22Rv1 (cell line): ENCODE results near the gene PAPSS2.

ENCODE experiments used
- H3K27ac ChIP-seq: fragments of 450-650 bp; 2 replicates; pipeline ENCODE4 v1.5.1; 2017
- ZFX ChIP-seq: fragments of 450-650 bp; IDR thresholded peaks from 2 replicates; pipeline ENCODE4 v1.6.1; 2017; ENCODE audit warnings: antibody characterized with exemption, borderline replicate concordance
- TF ChIP-seq, protein P1 (sequence below): fragments of 450-650 bp; IDR thresholded peaks from 2 replicates; pipeline ENCODE4 v1.5.1; 2017; ENCODE audit warnings: mild to moderate bottlenecking

Gene PAPSS2

DNA sequence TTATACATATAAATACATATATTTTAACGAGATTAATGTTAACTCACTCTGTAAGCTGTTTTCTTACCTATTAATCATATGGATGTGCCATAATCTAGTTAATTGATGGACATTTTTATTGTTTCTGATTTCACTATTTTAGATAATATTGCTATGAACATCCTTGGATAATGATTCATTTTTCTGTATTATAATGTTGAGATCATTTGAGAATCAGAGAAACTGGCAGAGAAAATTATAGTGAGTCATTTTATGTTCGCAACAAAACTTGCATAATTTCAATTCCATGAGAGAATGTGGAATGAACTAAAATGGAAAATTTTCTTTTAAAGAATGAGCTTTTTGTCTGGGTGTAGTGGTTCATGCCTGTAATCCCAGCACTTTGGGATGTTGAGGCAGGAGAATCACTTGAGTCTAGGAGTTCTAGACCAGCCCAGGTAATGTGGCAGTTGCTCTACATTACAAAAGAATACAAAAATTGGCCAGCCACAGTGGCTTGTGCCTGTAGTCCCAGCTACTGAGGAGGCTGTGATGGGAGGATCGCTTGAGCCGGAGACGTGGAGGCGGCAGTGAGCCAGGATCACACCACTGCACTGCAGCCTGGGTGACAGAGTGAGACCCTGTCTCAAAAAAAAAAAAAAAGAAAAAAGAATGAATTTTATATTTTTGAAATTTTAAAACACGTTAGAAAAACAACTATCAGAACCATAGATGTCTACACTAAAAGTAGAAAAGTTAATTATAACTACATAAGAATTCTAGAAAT, 40.5 kb downstream of the PAPSS2 start:
- TF ChIP-seq, protein P1, sequence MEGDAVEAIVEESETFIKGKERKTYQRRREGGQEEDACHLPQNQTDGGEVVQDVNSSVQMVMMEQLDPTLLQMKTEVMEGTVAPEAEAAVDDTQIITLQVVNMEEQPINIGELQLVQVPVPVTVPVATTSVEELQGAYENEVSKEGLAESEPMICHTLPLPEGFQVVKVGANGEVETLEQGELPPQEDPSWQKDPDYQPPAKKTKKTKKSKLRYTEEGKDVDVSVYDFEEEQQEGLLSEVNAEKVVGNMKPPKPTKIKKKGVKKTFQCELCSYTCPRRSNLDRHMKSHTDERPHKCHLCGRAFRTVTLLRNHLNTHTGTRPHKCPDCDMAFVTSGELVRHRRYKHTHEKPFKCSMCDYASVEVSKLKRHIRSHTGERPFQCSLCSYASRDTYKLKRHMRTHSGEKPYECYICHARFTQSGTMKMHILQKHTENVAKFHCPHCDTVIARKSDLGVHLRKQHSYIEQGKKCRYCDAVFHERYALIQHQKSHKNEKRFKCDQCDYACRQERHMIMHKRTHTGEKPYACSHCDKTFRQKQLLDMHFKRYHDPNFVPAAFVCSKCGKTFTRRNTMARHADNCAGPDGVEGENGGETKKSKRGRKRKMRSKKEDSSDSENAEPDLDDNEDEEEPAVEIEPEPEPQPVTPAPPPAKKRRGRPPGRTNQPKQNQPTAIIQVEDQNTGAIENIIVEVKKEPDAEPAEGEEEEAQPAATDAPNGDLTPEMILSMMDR, result no peak
- TF ChIP-seq ZFX, result no peak
- H3K27ac ChIP-seq, result no peak overlapping the region

DNA sequence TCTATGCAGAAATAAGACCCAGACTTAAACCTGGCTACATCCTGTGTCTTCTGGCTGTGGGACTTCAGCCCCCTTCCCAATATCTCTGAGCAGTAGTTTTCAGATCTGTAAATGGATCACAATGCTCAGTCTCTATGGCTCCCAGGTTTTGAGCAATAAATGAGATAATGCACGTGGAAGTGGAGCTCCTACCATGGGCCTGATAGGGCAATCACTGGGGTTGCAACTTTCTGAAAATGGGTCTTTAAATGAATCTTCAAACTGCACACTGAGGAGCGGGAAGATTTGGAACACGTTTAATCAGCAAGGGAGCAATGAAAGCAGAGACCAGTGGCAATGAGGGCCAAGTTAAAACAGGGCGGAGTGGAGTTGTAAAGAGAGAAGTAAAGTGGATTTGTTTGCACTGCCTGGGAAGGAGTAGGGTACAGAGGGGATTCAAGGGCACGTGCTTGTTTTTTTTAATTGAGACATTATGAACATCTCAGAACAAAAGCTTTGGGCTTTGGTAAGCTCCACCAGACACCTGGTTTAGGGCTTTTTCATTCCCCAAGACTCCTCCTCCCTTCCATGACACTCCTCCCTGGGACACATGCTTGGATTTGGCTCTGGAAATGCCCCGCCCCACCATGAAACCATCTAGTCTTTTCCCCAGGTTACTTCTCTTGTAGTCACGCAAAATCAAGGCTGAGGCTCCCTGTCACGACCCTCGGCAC, 42.7 kb downstream of the PAPSS2 start:
- 0 out of 2 replicates have a peak overlapping the region, but pooled peaks have one; percentile 9 for H3K27ac ChIP-seq
- TF ChIP-seq, protein P1, result no peak
- TF ChIP-seq ZFX, result no peak

DNA sequence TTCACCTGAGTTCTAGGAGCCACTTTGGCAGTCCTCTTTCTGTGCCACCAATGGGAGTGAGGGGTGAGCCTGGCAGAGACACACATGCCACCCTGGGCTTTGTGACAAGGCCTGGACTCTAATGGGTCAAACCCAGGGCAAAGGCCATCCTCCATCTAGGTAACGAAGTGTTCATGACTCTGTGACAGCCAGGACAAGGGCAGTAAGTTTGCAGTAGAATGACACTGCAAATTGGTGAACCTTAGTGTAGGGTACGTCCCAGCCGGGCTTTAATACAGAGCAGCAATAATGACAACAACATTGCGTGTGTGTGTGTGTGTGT, 43.3 kb downstream of the PAPSS2 start:
- no peak overlapping the region for H3K27ac ChIP-seq
- no peak for TF ChIP-seq ZFX
- TF ChIP-seq, protein P1, result no peak

DNA sequence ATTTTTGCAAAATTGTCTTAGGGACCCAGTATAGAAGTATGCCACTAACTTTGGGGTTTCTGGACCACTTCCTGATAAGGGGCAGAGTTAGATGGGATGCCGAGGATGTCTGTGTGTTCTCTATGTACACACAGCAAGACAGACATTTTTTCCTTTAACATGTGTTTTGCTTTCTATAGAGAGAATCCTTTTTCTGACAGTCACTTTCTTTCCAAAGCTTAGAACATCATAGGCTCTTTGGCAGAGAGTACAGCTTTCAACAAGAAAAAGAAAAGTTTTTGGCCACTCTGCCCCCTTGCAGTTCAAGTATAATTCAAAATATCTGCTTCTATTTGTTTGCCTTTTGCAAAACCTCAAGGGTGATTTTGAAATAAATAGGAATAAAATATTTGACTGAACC, 44.1 kb downstream of the PAPSS2 start:
- no peak overlapping the region for H3K27ac ChIP-seq
- TF ChIP-seq ZFX, result no peak
- TF ChIP-seq, protein P1, result no peak

DNA sequence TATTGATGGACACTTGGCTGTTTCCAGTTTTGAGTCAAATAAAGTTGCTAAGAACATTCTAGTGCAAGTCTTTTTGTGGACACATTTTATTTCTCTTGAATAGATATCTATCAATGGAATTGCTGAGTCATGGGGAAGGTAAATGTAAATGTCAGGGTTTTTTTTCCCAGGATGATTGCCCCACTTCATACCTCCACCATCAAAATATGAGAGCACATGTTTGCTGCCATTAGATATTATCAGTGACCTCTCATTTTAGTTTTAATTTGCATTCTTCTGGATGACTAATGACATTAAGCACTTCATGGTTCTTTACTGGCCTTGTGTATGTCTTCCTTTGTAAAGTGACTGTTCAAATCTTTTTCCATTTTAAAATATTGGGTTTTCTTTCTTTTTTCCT, 45.7 kb downstream of the PAPSS2 start:
- no peak for TF ChIP-seq ZFX
- TF ChIP-seq, protein P1, result no peak
- no peak overlapping the region for H3K27ac ChIP-seq

DNA sequence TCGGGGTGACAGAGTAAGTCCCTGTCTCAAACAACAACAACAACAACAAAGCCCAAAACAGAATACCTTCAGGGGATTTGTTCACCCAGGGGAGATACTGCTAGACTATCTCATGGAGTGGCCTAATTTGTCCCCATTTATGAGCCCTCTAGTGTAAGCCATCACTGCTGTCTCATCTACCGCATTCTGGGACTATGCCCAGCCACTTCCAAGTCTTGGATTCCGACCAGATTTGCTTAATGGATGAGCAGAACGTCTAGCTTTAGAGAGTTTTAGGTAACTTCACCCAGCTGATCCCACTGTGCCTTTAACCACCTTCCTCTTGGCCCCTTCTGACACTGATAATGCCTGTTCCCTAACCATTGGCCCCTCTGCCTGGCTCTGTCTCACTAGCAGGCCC, 47.1 kb downstream of the PAPSS2 start:
- TF ChIP-seq, protein P1, result no peak
- TF ChIP-seq ZFX, result no peak

DNA sequence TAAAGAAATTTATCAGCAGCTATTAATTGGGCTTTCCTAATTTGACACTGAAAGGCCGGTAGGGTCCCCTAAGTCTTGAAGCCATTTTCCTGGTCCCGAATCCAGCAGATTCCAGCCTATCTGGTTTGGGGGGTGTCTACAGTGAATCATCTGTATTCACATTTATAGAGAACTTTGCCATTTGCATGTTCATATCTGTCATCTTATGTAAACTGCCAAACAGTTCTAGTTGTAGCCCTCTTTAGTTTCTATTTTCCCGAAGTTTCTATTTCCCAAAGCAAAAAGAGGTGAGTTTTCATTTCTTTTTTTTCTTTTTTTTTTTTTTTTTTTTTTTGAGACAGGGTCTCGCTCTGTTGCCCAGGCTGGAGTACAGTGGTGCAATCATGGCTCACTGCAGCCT, 47.6 kb downstream of the PAPSS2 start:
- H3K27ac ChIP-seq, result no peak overlapping the region
- TF ChIP-seq, protein P1, result no peak
- no peak for TF ChIP-seq ZFX

More for the DNA sequence above, 47.1 kb downstream of the PAPSS2 start:
- H3K27ac ChIP-seq, result no peak overlapping the region
